ENCODE measurements around the gene SSBP1. TPM values are rescaled to one million over a fixed set of nuclear protein-coding genes. Genes with fewer than 3 reads are reported as not detected.

SSBP1 gene
- total and polyA plus RNA-seq, 2 of the 8 experiments (the other 6 are each of a cell fraction or from before 2014, with no cell fraction given): 136 to 254 TPM

DNA sequence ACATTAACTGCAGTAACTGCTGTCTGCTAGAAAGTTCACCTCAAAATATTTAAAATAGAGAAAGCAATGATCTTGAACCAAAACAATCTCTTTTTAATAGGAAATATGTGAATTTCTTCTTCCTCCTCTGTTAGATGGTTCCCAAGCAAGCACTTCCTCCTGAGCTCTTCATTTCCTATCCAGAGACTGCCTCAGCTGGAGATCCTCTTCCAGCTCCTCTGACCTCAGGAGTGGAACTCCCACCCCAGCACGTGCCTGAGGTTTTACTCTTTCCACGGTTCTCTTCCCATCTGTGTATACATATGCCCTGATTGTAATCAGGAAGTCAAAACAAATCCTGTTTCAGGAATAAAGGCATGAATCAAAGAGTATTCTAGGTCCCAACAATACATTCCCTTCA is 41.8 kb upstream of the SSBP1 start:
- no peak overlapping the region for H2AK5ac ChIP-seq (ENCODE audit: low read depth, low read length)
- H3K4me2 ChIP-seq (ENCODE audit: insufficient read depth in 1 of 2, low read depth in 2 of 2, low read length in 2 of 2): no peak overlapping the region
- peaks cover 0 to 80% of the 10 kb centered on the region in 2 experiments; a peak in 2 of 4 replicates for H3K79me2 ChIP-seq (ENCODE audit: control insufficient read depth in 1 of 2, insufficient read depth in 2 of 2, low read length in 2 of 2)
- H3K14ac ChIP-seq (ENCODE audit: insufficient read length): no peak overlapping the region
- DNase-seq (ENCODE audit: low read depth in 1 of 2, low spot score in 2 of 2) (no peak), FAIRE-seq (no peak)
- H3K79me1 ChIP-seq (ENCODE audit: low read depth, low read length): peaks cover 2% of the 10 kb centered on the region; the same call in 1 of the 2 replicates
- H3K4me1 ChIP-seq (replicated peaks in 1 of 4; ENCODE audit: control insufficient read depth in 3 of 4, insufficient read depth in 4 of 4, low read length in 3 of 4): peaks cover 0 to 18% (median 12%) of the 10 kb centered on the region in 4 experiments; a peak in 6 of 7 replicates
- H3K9ac ChIP-seq (replicated peaks in 1 of 4; ENCODE audit: extremely low read depth in 1 of 4, low read depth in 3 of 4, low read length in 3 of 4): no peak overlapping the region
- no peak overlapping the region for H3K18ac ChIP-seq (ENCODE audit: extremely low read depth, low read length)
- no peak overlapping the region for H3K23ac ChIP-seq (ENCODE audit: insufficient read length)
- ChIA-PET CTCF (ENCODE audit: partially characterized antibody) (interaction anchor here (0.9 to 2.3 kb wide), 5 partner anchors 10 to 43 kb away, joined by 3 to 13 read pairs (median 3); partner anchors contain the start of gene SSBP1), POLR2A (ENCODE audit: partially characterized antibody) (interaction anchor here (0.8 to 1.2 kb wide), 2 partner anchors 42 to 66 kb away, joined by 3 read pairs; partner anchors contain the start of gene SSBP1)
- no peak overlapping the region for H3K56ac ChIP-seq (replicated peaks; ENCODE audit: insufficient read length, low read depth, low read length)
- no peak overlapping the region for H3K4ac ChIP-seq (replicated peaks; ENCODE audit: insufficient read length, low read depth, low read length)
- H2BK120ac ChIP-seq (replicated peaks; ENCODE audit: low read depth, low read length): no peak overlapping the region
- H3K27me3 ChIP-seq (replicated peaks in 1 of 4; ENCODE audit: control insufficient read depth in 3 of 4, extremely low read depth in 1 of 4, insufficient read depth in 3 of 4, low read length in 3 of 4): no peaks in the 10 kb centered on the region
- peaks cover 3% of the 10 kb centered on the region; the same call in 1 of the 2 replicates for H3K23me2 ChIP-seq (ENCODE audit: low read depth, low read length)
- H4K20me1 ChIP-seq (replicated peaks in 1 of 2; ENCODE audit: control insufficient read depth in 1 of 2, insufficient read depth in 2 of 2, low read length in 2 of 2): peaks cover 0 to 6% of the 10 kb centered on the region in 2 experiments
- no peak overlapping the region for H4K91ac ChIP-seq (replicated peaks; ENCODE audit: insufficient read length, low read length)
- no peak overlapping the region for H2BK12ac ChIP-seq (ENCODE audit: low read depth, low read length)
- no peak overlapping the region for H2BK20ac ChIP-seq (ENCODE audit: low read length)
- H4K8ac ChIP-seq (ENCODE audit: extremely low read depth, insufficient read depth, low read length): peak overlapping the region; percentile 26; the same call in 1 of the 2 replicates
- H3K27ac ChIP-seq (ENCODE audit: low read depth, low read length): no peak overlapping the region
- no peak overlapping the region; the same call in 1 of the 2 replicates for H2BK15ac ChIP-seq (ENCODE audit: low read length)
- H2AFZ ChIP-seq (ENCODE audit: low read length): no peak overlapping the region
- no peak overlapping the region for H3K4me3 ChIP-seq (ENCODE audit: extremely low read depth in 1 of 4, insufficient read depth in 2 of 4, low read depth in 3 of 4, low read length in 4 of 4)
- no peaks in the 10 kb centered on the region for H3K9me3 ChIP-seq (ENCODE audit: insufficient read depth in 2 of 2, low read depth in 1 of 2, low read length in 1 of 2)
- no peak overlapping the region for H4K5ac ChIP-seq (ENCODE audit: insufficient read length, low read depth, low read length)
- no peak overlapping the region for H2BK5ac ChIP-seq (ENCODE audit: low read depth, low read length)
- 70% methylated on average over 2 of the region's 2 CpGs; no CpG with 5 or more reads in 1 of the 2 experiments for WGBS, 2 experiments (ENCODE audit: extremely low coverage in 1 of 2, insufficient coverage in 1 of 2, insufficient read length in 1 of 2, insufficient replicate concordance in 2 of 2, low coverage in 1 of 2, low lambda C conversion rate in 2 of 2, missing lambda C conversion rate in 1 of 2)
- no peaks in the 10 kb centered on the region; a peak in 1 of 8 replicates for H3K36me3 ChIP-seq (ENCODE audit: control insufficient read depth in 2 of 4, insufficient read depth in 4 of 4, low read length in 3 of 4)
- TF ChIP-seq POU5F1 (IDR thresholded peaks at IDR 0.05; ENCODE audit: low read depth, low read length) (no peak), NANOG (IDR thresholded peaks at IDR 0.05; ENCODE audit: insufficient read depth, low read depth, low read length, poor library complexity, severe bottlenecking) (no peak), ZNF274 (IDR thresholded peaks at IDR 0.05; ENCODE audit: borderline replicate concordance, extremely low read depth, low read length) (no peak), POLR2AphosphoS5 (IDR thresholded peaks at IDR 0.05; ENCODE audit: low read depth, low read length) (no peak), TBP (IDR thresholded peaks at IDR 0.05; ENCODE audit: low read depth, low read length) (no peak), HDAC2 (IDR thresholded peaks at IDR 0.05; ENCODE audit: borderline replicate concordance in 1 of 2, low read depth in 2 of 2, low read length in 2 of 2) (no peak), CTBP2 (IDR thresholded peaks at IDR 0.05; ENCODE audit: borderline replicate concordance, insufficient read depth, insufficient read length, low read length) (no peak), CHD1 (IDR thresholded peaks at IDR 0.05; ENCODE audit: low read depth, low read length) (no peak), EZH2 (IDR thresholded peaks at IDR 0.05; ENCODE audit: low read depth, low read length, severe bottlenecking) (no peak), HDAC6 (IDR thresholded peaks at IDR 0.05; ENCODE audit: low read depth, low read length) (no peak)
- TF ChIP-seq, protein P1, sequence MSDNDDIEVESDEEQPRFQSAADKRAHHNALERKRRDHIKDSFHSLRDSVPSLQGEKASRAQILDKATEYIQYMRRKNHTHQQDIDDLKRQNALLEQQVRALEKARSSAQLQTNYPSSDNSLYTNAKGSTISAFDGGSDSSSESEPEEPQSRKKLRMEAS (IDR thresholded peaks at IDR 0.05): no peak
- TF ChIP-seq, protein P2, sequence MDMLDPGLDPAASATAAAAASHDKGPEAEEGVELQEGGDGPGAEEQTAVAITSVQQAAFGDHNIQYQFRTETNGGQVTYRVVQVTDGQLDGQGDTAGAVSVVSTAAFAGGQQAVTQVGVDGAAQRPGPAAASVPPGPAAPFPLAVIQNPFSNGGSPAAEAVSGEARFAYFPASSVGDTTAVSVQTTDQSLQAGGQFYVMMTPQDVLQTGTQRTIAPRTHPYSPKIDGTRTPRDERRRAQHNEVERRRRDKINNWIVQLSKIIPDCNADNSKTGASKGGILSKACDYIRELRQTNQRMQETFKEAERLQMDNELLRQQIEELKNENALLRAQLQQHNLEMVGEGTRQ (IDR thresholded peaks at IDR 0.05; ENCODE audit: low read length): no peak
